ENCODE data around the gene MEPCE.
"Not testable (repeated sequence)": the region's sequence is repeated elsewhere in the genome, so short reads cannot be mapped to it uniquely, and the experiment has no call there.

MEPCE gene, protein sequence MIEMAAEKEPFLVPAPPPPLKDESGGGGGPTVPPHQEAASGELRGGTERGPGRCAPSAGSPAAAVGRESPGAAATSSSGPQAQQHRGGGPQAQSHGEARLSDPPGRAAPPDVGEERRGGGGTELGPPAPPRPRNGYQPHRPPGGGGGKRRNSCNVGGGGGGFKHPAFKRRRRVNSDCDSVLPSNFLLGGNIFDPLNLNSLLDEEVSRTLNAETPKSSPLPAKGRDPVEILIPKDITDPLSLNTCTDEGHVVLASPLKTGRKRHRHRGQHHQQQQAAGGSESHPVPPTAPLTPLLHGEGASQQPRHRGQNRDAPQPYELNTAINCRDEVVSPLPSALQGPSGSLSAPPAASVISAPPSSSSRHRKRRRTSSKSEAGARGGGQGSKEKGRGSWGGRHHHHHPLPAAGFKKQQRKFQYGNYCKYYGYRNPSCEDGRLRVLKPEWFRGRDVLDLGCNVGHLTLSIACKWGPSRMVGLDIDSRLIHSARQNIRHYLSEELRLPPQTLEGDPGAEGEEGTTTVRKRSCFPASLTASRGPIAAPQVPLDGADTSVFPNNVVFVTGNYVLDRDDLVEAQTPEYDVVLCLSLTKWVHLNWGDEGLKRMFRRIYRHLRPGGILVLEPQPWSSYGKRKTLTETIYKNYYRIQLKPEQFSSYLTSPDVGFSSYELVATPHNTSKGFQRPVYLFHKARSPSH

DNA sequence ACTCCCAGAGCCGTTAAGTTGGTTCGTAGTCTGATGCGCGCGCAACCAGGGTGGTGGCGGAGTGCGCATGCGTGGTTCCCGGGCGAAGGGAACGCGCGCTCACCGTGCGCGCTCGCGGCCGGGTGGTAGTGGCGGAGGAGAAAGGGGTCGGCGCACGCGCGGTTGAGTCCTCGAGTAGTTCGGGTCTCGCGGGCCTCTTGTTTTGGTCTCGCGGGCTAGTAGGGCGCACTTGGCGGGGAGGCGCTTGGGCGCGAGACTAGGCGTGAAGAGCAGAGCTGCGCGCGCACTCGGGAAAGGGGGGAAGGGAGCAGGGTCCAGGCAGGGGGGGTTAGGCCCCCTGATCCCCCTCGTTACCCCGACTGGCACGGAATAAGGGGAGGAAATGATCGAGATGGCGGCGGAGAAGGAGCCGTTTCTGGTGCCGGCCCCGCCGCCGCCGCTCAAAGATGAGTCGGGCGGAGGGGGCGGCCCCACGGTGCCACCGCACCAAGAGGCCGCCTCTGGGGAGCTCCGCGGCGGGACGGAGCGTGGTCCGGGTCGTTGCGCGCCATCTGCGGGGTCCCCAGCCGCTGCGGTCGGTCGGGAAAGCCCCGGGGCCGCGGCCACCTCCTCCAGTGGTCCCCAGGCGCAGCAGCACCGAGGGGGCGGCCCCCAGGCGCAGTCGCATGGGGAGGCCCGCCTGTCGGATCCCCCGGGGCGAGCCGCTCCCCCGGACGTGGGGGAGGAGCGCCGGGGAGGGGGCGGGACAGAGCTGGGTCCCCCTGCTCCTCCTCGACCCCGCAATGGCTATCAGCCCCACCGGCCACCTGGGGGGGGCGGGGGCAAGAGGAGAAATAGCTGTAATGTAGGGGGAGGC, at the start of gene MEPCE:
TSS of gene MEPCE (plus strand) at position 195 of the 856 bp plus-strand sequence. CDS start at position 383, 188 bp downstream.
- DNase-seq, result peak; percentile 97

DNA sequence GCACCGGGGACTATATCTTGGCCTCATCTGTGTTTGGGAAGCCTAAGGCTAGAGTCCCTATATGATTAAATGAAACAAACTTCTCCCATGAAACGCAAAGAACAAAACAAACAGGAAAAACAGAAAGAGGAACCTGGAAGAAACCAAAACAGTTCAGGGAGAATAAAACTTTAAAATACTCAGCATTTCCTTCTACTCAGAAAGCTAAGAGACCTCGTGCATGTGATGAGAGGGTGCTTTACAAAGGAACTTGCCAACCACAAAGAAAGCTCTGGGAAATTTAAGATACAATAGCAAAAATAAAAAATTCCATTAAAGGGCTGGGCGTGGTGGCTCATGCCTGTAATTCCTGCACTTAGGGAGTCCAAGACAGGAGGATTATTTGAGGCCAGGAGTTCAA, 49.4 kb upstream of the MEPCE start:
- DNase-seq, result no peak

- DNase-seq, result not testable (repeated sequence)
Observed at GRCh38 chr7:100381531-100382233, 47.9 kb upstream of the MEPCE start.

- DNase-seq, result not testable (repeated sequence)
Observed at GRCh38 chr7:100382234-100382853, 47.3 kb upstream of the MEPCE start.

DNA sequence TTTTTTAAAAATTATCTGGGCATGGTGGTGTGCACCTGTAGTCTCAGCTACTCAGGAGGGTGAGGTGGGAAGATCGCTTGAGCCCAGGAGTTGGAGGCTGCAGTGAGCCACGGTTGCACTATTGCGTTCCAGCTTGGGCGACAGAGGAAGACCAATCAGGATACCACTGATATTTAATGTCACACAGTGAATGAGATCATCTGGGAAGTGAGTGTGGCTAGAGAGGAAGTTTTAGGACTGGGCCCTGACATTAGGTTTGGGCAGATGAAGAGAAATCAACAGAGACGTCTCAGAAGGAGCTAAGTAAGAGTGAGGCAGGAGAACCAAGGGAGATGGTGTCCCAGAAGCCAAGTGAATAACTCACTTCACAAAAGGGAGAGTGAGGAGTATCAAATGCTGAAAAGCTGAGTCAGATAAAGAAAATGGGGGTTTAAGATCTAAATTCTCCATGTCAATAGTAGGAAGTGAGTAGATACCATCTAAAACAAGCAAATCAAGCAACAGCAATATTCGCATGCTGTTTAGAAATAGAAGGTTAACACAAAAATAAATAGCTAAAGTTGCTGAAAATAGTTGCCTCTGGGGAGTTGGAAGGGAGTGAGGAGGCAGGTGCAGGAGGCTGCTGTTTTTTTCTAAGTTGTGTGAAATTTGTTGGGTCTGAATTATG, 44.9 kb upstream of the MEPCE start:
- DNase-seq, result no peak

- no peak for DNase-seq
Observed at GRCh38 chr7:100386940-100387339, 42.7 kb upstream of the MEPCE start.

DNA sequence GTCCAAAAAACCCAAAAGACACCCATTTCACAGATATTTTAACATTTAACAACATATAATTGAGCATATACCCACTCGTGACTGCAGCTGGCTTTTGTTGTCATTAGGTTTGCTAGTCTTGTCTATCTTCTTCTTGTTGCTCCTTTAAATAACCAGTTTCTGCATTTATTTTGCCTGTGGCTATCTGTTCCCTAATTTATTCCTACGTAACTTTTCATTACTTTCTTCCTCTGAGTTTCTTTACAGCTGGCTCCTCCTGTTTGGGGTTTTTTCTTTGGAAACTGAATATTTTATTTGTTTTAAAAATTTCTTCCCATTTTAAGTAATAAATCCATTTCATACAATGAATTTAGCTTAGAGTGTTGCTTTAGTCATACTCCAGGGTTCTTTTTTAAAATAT, 41.9 kb upstream of the MEPCE start:
- DNase-seq, result no peak

DNA sequence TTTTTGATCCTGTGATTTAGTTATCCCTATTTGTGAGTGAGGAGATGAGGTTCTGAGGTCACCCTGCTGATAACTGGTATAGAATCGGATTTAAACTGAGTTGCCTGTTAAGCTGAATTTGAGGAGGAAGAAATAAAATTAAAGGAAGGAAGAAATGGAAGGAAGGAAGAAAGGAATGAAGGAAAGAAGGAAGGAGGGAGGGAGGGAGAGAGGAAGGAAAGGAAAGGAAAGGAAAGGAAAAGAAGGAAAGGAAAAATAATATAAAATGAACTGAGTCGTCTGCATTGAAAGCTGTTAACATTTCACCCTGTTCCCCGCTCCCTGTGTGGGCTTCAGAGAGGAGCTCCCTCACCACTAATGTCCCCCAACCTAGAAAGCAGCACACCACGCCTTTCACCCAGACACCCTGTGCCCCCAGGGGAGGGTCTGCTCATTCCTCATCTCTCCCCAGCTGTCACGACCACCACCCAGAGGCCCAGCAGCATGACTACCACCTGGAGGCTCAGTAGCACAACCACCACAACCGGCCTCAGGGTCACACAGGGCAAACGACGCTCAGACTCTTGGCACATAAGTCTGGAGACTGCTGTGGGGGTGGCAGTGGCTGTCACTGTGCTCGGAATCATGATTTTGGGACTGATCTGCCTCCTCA, 40.1 kb upstream of the MEPCE start:
- no peak for DNase-seq

GRCh38 chr7:100390286-100391009, 39.2 kb upstream of the MEPCE start:
- DNase-seq, result no peak

DNA sequence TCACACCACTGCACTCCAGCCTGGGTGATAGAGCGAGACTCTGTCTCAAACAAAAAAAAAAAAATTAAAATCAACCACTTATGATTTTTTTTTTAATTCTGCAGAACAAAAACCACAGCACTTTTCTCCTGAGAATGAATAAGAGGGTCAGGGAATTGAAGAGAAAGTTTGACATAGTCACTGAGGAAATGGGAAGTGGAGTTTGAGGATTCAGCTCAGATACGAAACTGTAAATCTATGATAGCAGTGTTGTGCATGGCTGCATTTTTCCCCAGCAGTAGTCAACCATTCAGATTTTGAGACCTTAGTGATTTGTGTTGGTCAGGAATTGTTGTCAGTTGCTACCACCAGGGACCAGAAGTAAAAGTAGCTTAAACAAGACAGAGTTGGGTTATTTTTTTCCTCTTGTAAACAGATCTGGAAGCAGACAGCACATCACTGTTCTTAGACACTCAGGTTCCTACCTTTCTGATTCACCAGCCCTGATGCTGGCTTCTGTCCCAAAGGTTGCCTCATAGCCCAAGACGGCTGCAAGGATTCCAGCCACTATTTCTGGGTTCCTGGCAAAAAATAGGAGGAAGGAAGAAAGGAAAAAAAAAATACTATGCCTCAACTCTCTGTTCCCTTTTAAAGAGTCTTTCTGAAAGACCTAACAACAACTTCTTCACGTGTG, 36.3 kb upstream of the MEPCE start:
- no peak for DNase-seq

- DNase-seq, result no peak
Observed at GRCh38 chr7:100394077-100394476, 35.6 kb upstream of the MEPCE start.

DNA sequence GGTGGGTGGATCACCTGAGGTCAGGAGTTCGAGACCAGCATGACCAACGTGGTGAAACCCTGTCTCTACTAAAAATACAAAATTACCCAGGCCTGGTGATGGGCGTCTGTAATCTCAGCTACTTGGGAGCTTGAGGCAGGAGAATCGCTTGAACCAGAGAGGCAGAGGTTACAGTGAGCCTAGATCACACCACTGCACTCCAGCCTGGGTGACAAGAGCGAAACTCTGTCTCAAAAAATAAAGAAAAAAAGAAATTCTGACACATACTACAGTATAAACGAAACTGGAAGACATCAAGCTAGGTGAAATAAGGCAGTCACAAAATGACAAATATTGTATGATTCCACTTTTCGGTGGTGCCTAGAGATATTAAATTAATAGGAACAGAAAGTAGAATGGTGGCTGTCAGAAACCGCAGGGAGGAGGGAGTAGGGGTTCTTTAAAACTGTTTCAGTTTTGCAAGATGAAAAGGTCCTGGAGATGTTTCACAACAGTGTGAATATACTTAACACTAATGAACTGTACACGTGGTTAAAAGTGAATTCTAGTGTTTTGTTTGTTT, 33.1 kb upstream of the MEPCE start:
- DNase-seq, result no peak

GRCh38 chr7:100397315-100398081, 32.1 kb upstream of the MEPCE start:
- DNase-seq, result no peak

DNA sequence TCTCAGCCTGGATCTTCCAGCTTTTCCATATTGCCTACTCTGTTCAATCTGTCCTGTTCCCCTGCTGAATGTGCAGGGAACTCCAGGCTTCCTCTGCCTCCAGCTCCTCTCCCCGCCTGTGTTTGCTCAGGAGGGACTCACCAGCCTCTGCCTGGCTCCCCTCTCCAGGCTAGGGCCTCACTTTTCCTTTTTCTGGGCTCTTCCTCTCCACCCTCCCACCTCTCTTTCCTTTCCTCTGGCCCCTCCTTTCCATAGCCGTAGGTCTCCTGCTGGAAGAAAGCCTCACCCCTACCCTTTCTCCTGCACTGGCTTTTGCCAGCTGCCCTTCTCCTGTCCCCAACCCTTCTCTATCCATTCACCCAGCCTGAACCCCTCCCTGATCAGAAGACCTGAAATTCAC, 31.4 kb upstream of the MEPCE start:
- DNase-seq, result no peak

- DNase-seq, result no peak
Observed at GRCh38 chr7:100400041-100400440, 29.6 kb upstream of the MEPCE start.

- no peak for DNase-seq
Observed at GRCh38 chr7:100400656-100401055, 29.0 kb upstream of the MEPCE start.

- no peak for DNase-seq
Observed at GRCh38 chr7:100401811-100402210, 27.8 kb upstream of the MEPCE start.

DNA sequence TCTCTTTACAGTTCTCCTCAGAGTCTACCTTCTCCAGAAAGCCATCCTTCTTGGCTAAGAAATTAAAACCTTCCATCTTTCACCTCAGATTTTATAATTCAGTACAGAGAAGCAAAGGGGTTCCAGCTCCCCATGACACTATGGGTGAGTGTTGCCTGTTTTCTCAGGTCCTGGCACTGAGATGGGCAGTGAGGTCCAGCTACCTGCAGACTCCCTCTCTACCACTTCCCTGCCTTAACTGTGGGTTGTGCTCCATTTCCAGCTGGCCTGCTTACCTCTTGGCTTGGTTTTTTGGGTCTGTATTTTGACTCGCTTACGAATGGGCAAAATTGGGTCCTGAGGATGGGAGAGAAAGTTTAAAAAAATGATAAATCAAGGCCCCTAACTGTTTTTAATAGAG, 27.4 kb upstream of the MEPCE start:
- no peak for DNase-seq

DNA sequence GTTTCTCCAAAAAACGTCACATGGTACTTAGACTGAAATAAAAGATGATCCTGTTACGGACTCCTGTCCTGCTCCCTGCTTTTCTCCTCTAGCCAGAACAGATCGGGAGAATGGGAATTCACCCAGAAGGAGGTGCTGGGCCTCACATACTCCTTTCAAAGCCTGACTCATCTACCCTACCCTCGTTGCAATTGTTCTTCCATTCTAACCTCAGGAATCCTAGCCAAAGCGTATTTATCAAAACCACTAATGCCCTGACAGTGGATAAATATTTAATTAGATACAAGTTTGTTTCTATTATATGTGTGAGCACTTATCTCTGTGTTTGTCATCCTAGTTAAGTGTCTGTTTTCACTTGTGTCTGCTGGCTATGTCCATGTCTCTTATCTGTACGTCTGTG, 22.9 kb upstream of the MEPCE start:
- DNase-seq, result no peak

Data from activated gamma-delta T cell treated with Interleukin-2 at 50 U/mL for 16 hours (primary cell).